Dendritic cell treated with granulocyte-macrophage colony-stimulating factor and Interleukin-4, amounts not matched to agents 40 ng/mL and 50 ng/mL, for 4 days (primary cell): ENCODE measurements around the gene TNNI3K.
"Not testable (repeated sequence)": the region's sequence is repeated elsewhere in the genome, so short reads cannot be mapped to it uniquely, and the experiment has no call there.

Source experiments
- H3K27ac Mint-ChIP-seq: one replicate; pipeline ENCODE4 v1.8.0; 2022; ENCODE audit warnings: mild to moderate bottlenecking, mixed read lengths
- H3K27me3 Mint-ChIP-seq: one replicate; pipeline ENCODE4 v1.8.0; 2022; ENCODE audit warnings: mild to moderate bottlenecking, mixed read lengths
- H3K36me3 Mint-ChIP-seq: one replicate; pipeline ENCODE4 v1.8.0; 2022; ENCODE audit warnings: low read depth, mixed read lengths
- H3K4me1 Mint-ChIP-seq: one replicate; pipeline ENCODE4 v1.8.0; 2022; ENCODE audit warnings: low read depth, mixed read lengths
- H3K4me3 Mint-ChIP-seq: one replicate; pipeline ENCODE4 v1.8.0; 2022; ENCODE audit warnings: mild to moderate bottlenecking, moderate library complexity, mixed read lengths
- H3K9me3 Mint-ChIP-seq: one replicate; pipeline ENCODE4 v1.8.0; 2022; ENCODE audit warnings: mixed read lengths
- intact Hi-C: fragments of 100-400 bp; cut with micrococcal nuclease; formaldehyde crosslinking; loops from one replicate; pipeline ENCODE4 v1.15.0; 2022

TNNI3K gene

GRCh38 chr1:74246315-74246714, 11.1 kb downstream of the TNNI3K start:
- intact Hi-C loops = no loop called here
- Mint-ChIP-seq H3K4me1 (no peaks in the 10 kb centered on the region), H3K9me3 (peaks cover 24% of the 10 kb centered on the region), H3K27ac (no peak overlapping the region), H3K27me3 (no peaks in the 10 kb centered on the region), H3K36me3 (no peaks in the 10 kb centered on the region), H3K4me3 (no peak overlapping the region)

DNA sequence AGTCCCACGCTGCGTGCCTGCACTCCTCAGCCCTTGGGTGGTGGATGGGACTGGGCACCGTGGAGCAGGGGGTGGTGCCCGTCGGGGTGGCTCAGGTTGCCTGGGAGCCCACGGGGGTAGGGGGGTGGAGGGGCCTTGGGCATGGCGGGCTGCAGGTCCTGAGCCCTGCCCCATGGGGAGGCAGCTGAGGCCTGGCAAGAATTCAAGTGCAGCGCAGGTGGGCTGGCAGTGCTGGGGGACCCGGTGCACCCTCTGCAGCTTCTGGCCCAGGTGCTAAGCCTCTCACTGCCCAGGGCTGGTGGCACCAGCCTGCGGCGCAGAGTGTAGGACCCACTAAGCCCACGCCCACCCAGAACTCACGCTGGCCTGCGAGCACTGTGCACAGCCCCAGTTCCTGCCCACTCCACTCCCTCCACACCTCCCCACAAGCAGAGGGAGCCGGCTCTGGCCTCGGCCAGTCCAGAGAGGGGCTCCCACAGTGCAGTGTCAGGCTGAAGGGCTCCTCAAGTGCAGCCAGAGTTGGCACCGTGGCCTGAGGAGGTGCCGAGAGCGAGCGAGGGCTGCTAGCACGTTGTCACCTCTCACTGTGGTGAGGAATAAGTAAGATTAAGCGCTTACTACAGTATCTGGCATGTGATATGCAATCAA, 12.8 kb downstream of the TNNI3K start:
- H3K4me3 Mint-ChIP-seq = no peak overlapping the region
- peaks cover 32% of the 10 kb centered on the region for H3K9me3 Mint-ChIP-seq
- no peaks in the 10 kb centered on the region for H3K4me1 Mint-ChIP-seq
- intact Hi-C loops = no loop called here
- no peaks in the 10 kb centered on the region for H3K36me3 Mint-ChIP-seq
- H3K27ac Mint-ChIP-seq = no peak overlapping the region
- no peaks in the 10 kb centered on the region for H3K27me3 Mint-ChIP-seq

GRCh38 chr1:74253243-74253824, 18.1 kb downstream of the TNNI3K start:
- H3K4me1 Mint-ChIP-seq, H3K27ac Mint-ChIP-seq, H3K36me3 Mint-ChIP-seq, intact Hi-C loops, H3K4me3 Mint-ChIP-seq, H3K27me3 Mint-ChIP-seq: not testable (repeated sequence)
- peaks cover 23% of the 10 kb centered on the region for H3K9me3 Mint-ChIP-seq

DNA sequence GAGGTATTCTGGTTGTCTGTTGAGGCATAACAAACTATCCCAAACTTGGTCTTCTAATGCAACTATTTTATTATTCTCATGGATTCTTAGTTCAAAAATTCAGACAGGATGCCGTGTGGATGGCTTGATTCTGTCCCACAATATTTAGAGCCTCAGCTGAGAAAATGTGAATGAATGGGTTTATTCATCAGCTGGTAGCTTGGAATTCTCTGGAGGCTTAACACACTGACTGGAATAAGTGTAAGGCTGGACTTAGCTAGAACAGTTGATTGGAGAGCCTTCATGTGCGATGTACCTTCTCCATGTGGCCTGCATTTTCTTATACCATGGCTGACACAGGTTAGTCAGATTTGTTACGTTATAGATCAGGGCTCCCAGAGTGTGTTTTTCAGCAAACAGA, 30.8 kb downstream of the TNNI3K start:
- Mint-ChIP-seq H3K9me3 (peaks cover 15% of the 10 kb centered on the region), H3K4me3 (no peak overlapping the region), H3K27me3 (no peaks in the 10 kb centered on the region), H3K36me3 (no peaks in the 10 kb centered on the region), H3K4me1 (no peaks in the 10 kb centered on the region), H3K27ac (no peak overlapping the region)
- intact Hi-C loops = no loop called here

DNA sequence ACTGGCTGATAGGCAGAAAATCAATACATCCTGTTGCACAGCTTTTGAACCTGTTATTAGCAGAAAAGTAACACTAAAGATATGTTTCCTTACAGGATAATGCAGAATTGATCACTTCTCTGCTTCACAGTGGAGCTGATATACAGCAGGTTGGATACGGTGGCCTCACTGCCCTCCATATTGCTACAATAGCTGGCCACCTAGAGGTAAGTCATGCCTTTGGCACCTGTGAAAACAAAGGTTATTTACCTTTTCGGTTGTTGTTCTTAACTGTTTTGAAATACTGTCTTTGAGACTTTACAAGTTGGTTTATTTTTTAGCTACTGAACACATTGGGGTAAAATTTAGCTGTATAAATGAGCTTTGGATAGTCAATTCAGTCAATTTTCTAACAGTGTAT, 36.3 kb downstream of the TNNI3K start:
- no peak overlapping the region for H3K4me3 Mint-ChIP-seq
- peaks cover 21% of the 10 kb centered on the region for H3K9me3 Mint-ChIP-seq
- intact Hi-C loops = no loop called here
- H3K36me3 Mint-ChIP-seq = no peaks in the 10 kb centered on the region
- no peaks in the 10 kb centered on the region for H3K27me3 Mint-ChIP-seq
- no peak overlapping the region for H3K27ac Mint-ChIP-seq
- no peaks in the 10 kb centered on the region for H3K4me1 Mint-ChIP-seq

DNA sequence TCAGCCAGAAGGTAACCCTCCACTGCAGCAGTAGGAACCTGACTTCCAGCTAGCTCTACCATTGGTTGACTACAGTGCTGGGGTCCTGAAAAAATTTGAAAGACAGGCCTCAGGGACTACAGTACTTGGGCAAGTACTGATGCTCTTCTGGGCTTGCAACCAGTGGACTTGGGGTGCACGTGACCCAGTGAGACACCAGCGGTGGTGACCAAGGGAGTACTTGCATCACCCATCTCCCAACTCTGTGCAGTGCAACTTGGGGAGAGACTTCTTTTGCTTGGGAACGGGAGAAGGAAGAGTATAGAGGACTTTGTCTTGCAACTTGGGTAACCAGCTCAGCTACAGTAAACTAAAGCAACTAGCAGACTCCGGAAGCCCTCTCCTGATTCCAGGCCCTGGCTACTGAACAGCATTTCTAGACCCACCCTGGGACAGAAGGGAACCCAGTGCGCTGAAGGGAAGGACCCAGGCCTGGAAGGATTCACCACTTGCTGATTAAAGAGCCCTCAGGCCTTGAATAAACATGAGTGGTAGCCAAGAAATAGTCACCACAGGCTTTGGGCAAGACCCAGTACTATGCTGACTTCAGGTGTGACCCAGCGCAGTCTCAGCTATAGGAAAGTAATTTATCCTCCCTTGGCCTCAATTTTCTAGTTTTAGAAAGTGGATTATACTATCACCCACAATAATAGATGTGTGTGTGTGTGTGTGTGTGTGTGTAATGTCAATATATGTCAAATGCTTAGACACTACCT, 45.6 kb downstream of the TNNI3K start:
- H3K9me3 Mint-ChIP-seq = peaks cover 11% of the 10 kb centered on the region
- H3K27me3 Mint-ChIP-seq = no peaks in the 10 kb centered on the region
- intact Hi-C loops = no loop called here
- no peak overlapping the region for H3K27ac Mint-ChIP-seq
- H3K4me1 Mint-ChIP-seq = no peaks in the 10 kb centered on the region
- H3K4me3 Mint-ChIP-seq = no peak overlapping the region
- no peaks in the 10 kb centered on the region for H3K36me3 Mint-ChIP-seq

GRCh38 chr1:74286414-74286813, 51.2 kb downstream of the TNNI3K start:
- intact Hi-C loops = no loop called here
- no peaks in the 10 kb centered on the region for H3K36me3 Mint-ChIP-seq
- H3K4me3 Mint-ChIP-seq = no peak overlapping the region
- no peak overlapping the region for H3K27ac Mint-ChIP-seq
- H3K4me1 Mint-ChIP-seq = no peaks in the 10 kb centered on the region
- H3K27me3 Mint-ChIP-seq = no peaks in the 10 kb centered on the region
- peaks cover 30% of the 10 kb centered on the region for H3K9me3 Mint-ChIP-seq

GRCh38 chr1:74314438-74314837, 79.3 kb downstream of the TNNI3K start:
- intact Hi-C loops = no loop called here
- Mint-ChIP-seq H3K27me3 (no peaks in the 10 kb centered on the region), H3K4me1 (no peaks in the 10 kb centered on the region)

DNA sequence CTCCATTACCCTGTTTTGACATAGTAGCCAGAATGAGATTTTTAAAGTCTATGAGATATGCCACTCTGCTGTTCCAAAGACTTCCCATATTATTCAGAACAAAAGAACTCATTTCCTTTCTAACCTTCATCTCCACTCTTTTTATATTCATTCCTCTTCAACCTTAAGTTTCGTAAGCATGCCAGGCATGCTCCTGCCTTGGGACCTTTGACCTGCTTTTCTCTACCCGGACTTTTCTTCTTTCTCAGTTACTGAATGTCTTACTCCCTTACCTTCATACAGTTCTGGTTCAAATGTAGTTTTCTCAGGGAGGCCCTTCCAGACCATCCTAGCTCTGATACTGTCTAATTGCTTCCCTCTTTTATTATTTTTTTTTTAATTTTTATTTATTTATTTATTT, 81.1 kb downstream of the TNNI3K start:
- Mint-ChIP-seq H3K4me1 (no peaks in the 10 kb centered on the region), H3K9me3 (peaks cover 33% of the 10 kb centered on the region), H3K4me3 (no peak overlapping the region), H3K36me3 (no peaks in the 10 kb centered on the region), H3K27ac (no peak overlapping the region), H3K27me3 (no peaks in the 10 kb centered on the region)
- intact Hi-C loops = no loop called here

More at GRCh38 chr1:74314438-74314837, 79.3 kb downstream of the TNNI3K start:
- Mint-ChIP-seq H3K9me3 (peaks cover 26% of the 10 kb centered on the region), H3K27ac (no peak overlapping the region), H3K36me3 (no peaks in the 10 kb centered on the region), H3K4me3 (no peak overlapping the region)

DNA sequence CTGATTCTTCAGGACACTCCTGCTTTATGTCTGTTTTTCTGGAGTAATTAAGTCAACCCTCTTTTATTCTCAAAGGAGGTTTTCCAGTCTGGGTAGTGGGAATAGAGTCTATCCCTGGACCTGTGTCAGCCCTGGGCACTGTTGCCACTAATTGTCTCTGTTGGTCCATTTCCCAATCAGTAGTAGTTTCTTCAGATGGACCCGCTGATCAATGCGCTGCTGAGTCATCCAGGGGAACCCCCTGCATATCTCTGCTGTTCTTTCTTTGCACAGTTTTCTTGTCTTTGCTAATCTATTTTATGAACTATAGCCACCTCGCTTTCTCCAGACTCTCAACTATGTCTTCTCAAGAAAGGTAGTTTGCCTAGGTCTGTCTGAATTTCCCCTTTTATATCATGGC, 82.5 kb downstream of the TNNI3K start:
- Mint-ChIP-seq H3K4me3 (no peak overlapping the region), H3K9me3 (peaks cover 37% of the 10 kb centered on the region), H3K27me3 (no peaks in the 10 kb centered on the region), H3K4me1 (no peaks in the 10 kb centered on the region), H3K36me3 (no peaks in the 10 kb centered on the region), H3K27ac (no peak overlapping the region)
- intact Hi-C loops = no loop called here

- Mint-ChIP-seq H3K4me1 (no peaks in the 10 kb centered on the region), H3K4me3 (no peak overlapping the region), H3K9me3 (peaks cover 12% of the 10 kb centered on the region), H3K27ac (no peak overlapping the region), H3K27me3 (no peaks in the 10 kb centered on the region), H3K36me3 (no peaks in the 10 kb centered on the region)
- intact Hi-C loops = no loop called here
Measured at GRCh38 chr1:74323937-74324473, 88.8 kb downstream of the TNNI3K start.

- peaks cover 11% of the 10 kb centered on the region for H3K9me3 Mint-ChIP-seq
- H3K36me3 Mint-ChIP-seq = no peaks in the 10 kb centered on the region
- no peak overlapping the region for H3K27ac Mint-ChIP-seq
Measured at GRCh38 chr1:74324684-74325448, 89.7 kb downstream of the TNNI3K start.

DNA sequence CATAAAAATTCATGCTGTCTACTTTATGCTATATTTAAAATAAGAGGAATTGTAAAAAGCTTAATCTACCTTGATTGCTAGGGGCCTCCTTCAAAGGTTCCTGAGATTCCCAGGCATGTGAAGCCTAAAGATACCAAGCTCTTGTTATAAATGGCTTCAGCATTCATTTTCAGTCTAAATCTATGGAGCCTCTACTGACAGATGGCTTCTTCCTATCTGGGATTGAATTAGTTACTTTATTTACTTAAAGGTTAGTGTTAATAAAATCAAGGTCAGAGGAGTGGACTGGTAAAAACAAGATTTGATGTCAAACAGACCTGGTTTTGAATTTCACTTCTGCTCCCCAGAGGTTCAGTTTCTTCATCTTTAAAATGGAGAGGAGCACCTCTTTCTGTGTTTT, 93.7 kb downstream of the TNNI3K start:
- Mint-ChIP-seq H3K27ac (no peak overlapping the region), H3K9me3 (no peaks in the 10 kb centered on the region), H3K4me3 (no peak overlapping the region), H3K27me3 (no peaks in the 10 kb centered on the region), H3K36me3 (no peaks in the 10 kb centered on the region), H3K4me1 (no peaks in the 10 kb centered on the region)
- intact Hi-C loops = no loop called here

More at GRCh38 chr1:74324684-74325448, 89.7 kb downstream of the TNNI3K start:
- intact Hi-C loops = no loop called here
- no peak overlapping the region for H3K4me3 Mint-ChIP-seq
- no peaks in the 10 kb centered on the region for H3K4me1 Mint-ChIP-seq
- H3K27me3 Mint-ChIP-seq = no peaks in the 10 kb centered on the region

GRCh38 chr1:74333244-74333643, 98.1 kb downstream of the TNNI3K start:
- no peak overlapping the region for H3K27ac Mint-ChIP-seq
- no peaks in the 10 kb centered on the region for H3K36me3 Mint-ChIP-seq
- intact Hi-C loops = no loop called here
- peaks cover 8% of the 10 kb centered on the region for H3K9me3 Mint-ChIP-seq
- H3K27me3 Mint-ChIP-seq = no peaks in the 10 kb centered on the region
- H3K4me3 Mint-ChIP-seq = no peak overlapping the region
- H3K4me1 Mint-ChIP-seq = no peaks in the 10 kb centered on the region
